B cell (primary cell): ENCODE measurements around the gene CABLES1.

Experiments used
- CTCF ChIP-seq: fragments of 200-600 bp; IDR thresholded peaks from one replicate; pipeline ENCODE4 v1.8.0; 2022; ENCODE audit warnings: antibody characterized with exemption, mild to moderate bottlenecking
- EZH2 ChIP-seq: IDR thresholded peaks from 2 replicates; pipeline ENCODE4 v1.6.1; 2012; ENCODE audit warnings: borderline replicate concordance, low read depth, mild to moderate bottlenecking, moderate library complexity, low read length; ENCODE audit not compliant: insufficient read depth, poor library complexity, severe bottlenecking

GRCh38 chr18:23203891-23204432 is 68.7 kb downstream of the CABLES1 start:
- TF ChIP-seq CTCF, result no peak
- TF ChIP-seq EZH2, result no peak
